HEK293T (cell line): ENCODE data around the gene RTRAF.

ENCODE experiments used
- CTCF ChIA-PET: fragments of 350-600 bp; formaldehyde crosslinking; extraction: SDS; loops from one replicate; lab custom pipeline; 2021; ENCODE audit warnings: antibody characterized with exemption, inconsistent platforms; lab: Yijun Ruan, JAX
- POLR2A ChIA-PET: fragments of 350-600 bp; formaldehyde crosslinking; extraction: SDS; loops from one replicate; lab custom pipeline; 2020; ENCODE audit warnings: antibody characterized with exemption, inconsistent platforms; lab: Yijun Ruan, JAX
- DNase-seq: peaks from one replicate; pipeline ENCODE4 v3.0.0; 2012; ENCODE audit warnings: mixed read lengths; ENCODE audit errors: extremely low spot score
- ARNT ChIP-seq: fragments of 450-650 bp; IDR thresholded peaks from 2 replicates; pipeline ENCODE4 v1.6.1; 2017; ENCODE audit warnings: mild to moderate bottlenecking
- BHLHE40 ChIP-seq: fragments of 450-650 bp; IDR thresholded peaks from 2 replicates; pipeline ENCODE4 v1.6.1; 2016; ENCODE audit warnings: mild to moderate bottlenecking, moderate library complexity, borderline replicate concordance
- CTBP1 ChIP-seq: fragments of 450-650 bp; IDR thresholded peaks from 2 replicates; pipeline ENCODE4 v1.6.1; 2016; ENCODE audit warnings: borderline replicate concordance
- ELF4 ChIP-seq: fragments of 450-650 bp; IDR thresholded peaks from 2 replicates; pipeline ENCODE4 v1.6.1; 2017; ENCODE audit warnings: antibody characterized with exemption
- FOXA1 ChIP-seq: fragments of 450-650 bp; IDR thresholded peaks from 2 replicates; pipeline ENCODE4 v1.6.1; 2016; ENCODE audit warnings: mild to moderate bottlenecking
- FOXK2 ChIP-seq: fragments of 450-650 bp; IDR thresholded peaks from 2 replicates; pipeline ENCODE4 v1.6.1; 2016; ENCODE audit warnings: mild to moderate bottlenecking
- FOXM1 ChIP-seq: fragments of 450-650 bp; IDR thresholded peaks from 2 replicates; pipeline ENCODE4 v1.6.1; 2017; ENCODE audit warnings: mild to moderate bottlenecking, borderline replicate concordance
- HDGF ChIP-seq: fragments of 450-650 bp; IDR thresholded peaks from 2 replicates; pipeline ENCODE4 v1.6.1; 2017; ENCODE audit warnings: antibody characterized with exemption, borderline replicate concordance
- L3MBTL2 ChIP-seq: fragments of 450-650 bp; conservative IDR thresholded peaks from 2 replicates; pipeline ENCODE4 v1.6.1; 2016; ENCODE audit warnings: mild to moderate bottlenecking
- LEF1 ChIP-seq: fragments of 450-650 bp; IDR thresholded peaks from 2 replicates; pipeline ENCODE4 v1.6.1; 2017; ENCODE audit warnings: mild to moderate bottlenecking, borderline replicate concordance
- NFRKB ChIP-seq: fragments of 450-650 bp; IDR thresholded peaks from 2 replicates; pipeline ENCODE4 v1.6.1; 2016; ENCODE audit warnings: mild to moderate bottlenecking, moderate library complexity
- PKNOX1 ChIP-seq: fragments of 450-650 bp; IDR thresholded peaks from 2 replicates; pipeline ENCODE4 v1.6.1; 2016
- SP1 ChIP-seq: fragments of 450-650 bp; IDR thresholded peaks from 2 replicates; pipeline ENCODE4 v1.6.1; 2017
- SUZ12 ChIP-seq: fragments of 450-650 bp; IDR thresholded peaks from 2 replicates; pipeline ENCODE4 v1.6.1; 2016; ENCODE audit warnings: mild to moderate bottlenecking
- TARDBP ChIP-seq: fragments of 450-650 bp; IDR thresholded peaks from 2 replicates; pipeline ENCODE4 v1.6.1; 2016
- ZNF384 ChIP-seq: fragments of 450-650 bp; IDR thresholded peaks from 2 replicates; pipeline ENCODE4 v1.6.1; 2016

The RTRAF gene

GRCh38 chr14:51989293-51990234, at the start of gene RTRAF:
TSS of gene RTRAF (plus strand) at chr14:51989546. CDS start at chr14:51989640, 94 bp downstream.
- no peak for TF ChIP-seq ZNF384
- peak; percentile 98 for TF ChIP-seq PKNOX1
- TF ChIP-seq ELF4, result peak; percentile 66
- peak; percentile 64 for TF ChIP-seq L3MBTL2
- DNase-seq, result peak; percentile 95
- ChIA-PET POLR2A (interaction anchor here (1.3 to 1.7 kb wide), 2 partner anchors 10 to 79 kb away, joined by 3 to 4 read pairs; partner anchors contain the start of gene NID2), CTCF (no interaction called here)

DNA sequence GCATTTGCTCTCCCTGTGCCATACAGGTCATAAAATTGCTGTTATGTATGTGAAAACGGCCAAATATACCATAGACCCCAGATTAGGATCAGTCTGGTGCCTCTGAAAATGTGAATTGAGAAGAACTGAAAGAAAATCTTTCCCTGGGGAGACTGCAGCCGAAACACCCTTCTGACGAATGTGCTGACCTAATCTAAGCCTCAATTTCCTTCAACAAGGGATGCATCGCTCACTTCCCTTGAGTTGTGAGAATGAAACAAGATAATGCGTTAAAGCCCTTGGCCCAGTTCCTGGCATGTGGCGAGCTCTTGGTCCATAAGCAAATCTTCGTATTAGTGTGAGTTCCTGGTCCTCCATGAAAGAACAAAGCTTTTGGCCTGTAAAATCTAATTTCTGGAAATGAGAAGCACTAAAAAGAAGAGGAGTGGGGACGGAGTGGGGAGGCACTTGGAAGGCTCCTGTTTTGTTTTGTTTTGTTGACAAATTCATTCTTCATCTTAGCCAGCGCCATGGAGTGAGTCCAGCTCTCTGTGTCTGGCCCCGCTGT, 49.5 kb upstream of the RTRAF start:
- POLR2A ChIA-PET, result no interaction called here
- DNase-seq, result no peak

GRCh38 chr14:51942971-51943370, 46.4 kb upstream of the RTRAF start:
- DNase-seq, result no peak
- ChIA-PET POLR2A (no interaction called here), CTCF (no interaction called here)
- TF ChIP-seq ZNF384 (no peak), ARNT (no peak), BHLHE40 (no peak), HDGF (no peak), SUZ12 (no peak), NFRKB (no peak), PKNOX1 (no peak), LEF1 (no peak)

More for the DNA sequence above, 49.5 kb upstream of the RTRAF start:
- CTCF ChIA-PET, result no interaction called here
- TF ChIP-seq ZNF384 (no peak), L3MBTL2 (no peak), BHLHE40 (no peak), NFRKB (no peak), FOXA1 (no peak), ARNT (no peak), PKNOX1 (no peak), SUZ12 (no peak), SP1 (no peak), TARDBP (no peak), FOXK2 (no peak)

GRCh38 chr14:51950007-51950406, 39.3 kb upstream of the RTRAF start:
- DNase-seq, result no peak
- ChIA-PET CTCF (no interaction called here), POLR2A (no interaction called here)
- TF ChIP-seq ELF4 (no peak), ZNF384 (no peak), ARNT (no peak), FOXA1 (no peak), L3MBTL2 (no peak), PKNOX1 (no peak), FOXK2 (no peak), SUZ12 (no peak), CTBP1 (no peak), TARDBP (no peak), LEF1 (no peak), HDGF (no peak), FOXM1 (no peak), NFRKB (no peak), BHLHE40 (no peak), SP1 (no peak)

GRCh38 chr14:51951656-51952055, 37.7 kb upstream of the RTRAF start:
- no peak for DNase-seq
- POLR2A ChIA-PET, result no interaction called here
- CTCF ChIA-PET, result no interaction called here
- TF ChIP-seq ZNF384 (no peak), FOXA1 (no peak), SP1 (no peak), L3MBTL2 (no peak), NFRKB (no peak), FOXK2 (no peak), BHLHE40 (no peak), ARNT (no peak), LEF1 (no peak), ELF4 (no peak), PKNOX1 (no peak), HDGF (no peak), FOXM1 (no peak), TARDBP (no peak), CTBP1 (no peak), SUZ12 (no peak)
